Measurements from ENCODE around the gene LDHAL6B.

DNA sequence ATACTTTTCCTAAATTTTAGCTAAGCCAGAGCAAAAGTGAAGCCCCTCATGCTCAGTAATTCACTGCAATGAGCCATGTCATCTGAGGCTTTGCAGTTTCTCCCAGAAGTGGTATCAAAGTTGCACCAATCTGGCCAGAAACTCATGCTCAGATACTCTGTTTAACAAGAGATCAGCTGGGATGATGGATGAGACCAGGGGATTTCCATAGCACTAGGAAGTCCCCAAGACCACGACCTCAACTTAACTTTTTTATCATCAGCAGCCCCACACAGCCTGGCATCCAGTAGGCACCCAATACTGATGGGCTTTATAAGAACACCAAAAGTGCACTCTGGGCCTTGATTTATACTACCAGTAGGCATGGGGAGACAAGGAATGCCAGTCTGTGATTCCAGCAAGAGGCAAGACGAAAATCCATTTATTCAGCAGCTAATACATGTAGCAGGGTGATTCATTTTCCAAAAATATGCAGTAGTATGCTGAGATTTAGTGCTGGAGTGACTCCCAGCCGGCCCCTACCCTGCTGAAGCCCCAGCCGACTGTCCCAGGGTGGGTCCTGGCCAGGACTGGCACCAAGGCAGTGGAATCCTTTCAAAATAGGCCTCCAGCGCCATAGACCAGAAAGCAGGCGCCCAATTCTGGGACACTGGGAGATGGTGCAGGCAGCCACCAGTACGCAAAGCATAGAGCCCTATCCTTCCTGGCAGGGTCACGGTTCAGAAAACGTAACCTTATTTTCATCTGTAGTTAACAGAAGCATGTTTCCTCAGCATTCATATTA is 612 bp upstream of the LDHAL6B start:
- TF ChIP-seq CTCF (IDR thresholded peaks at IDR 0.05) (no peak), EP300 (IDR thresholded peaks at IDR 0.05) (no peak), POLR2A (IDR thresholded peaks at IDR 0.05) (no peak)
